HG03066 (cell line): Measurements from ENCODE around the gene C8G.
A peak's percentile ranks its signal among the peaks of the same experiment; 100 is the strongest.

Experiments used
- ATAC-seq: cut with Tn5 transposase; IDR thresholded peaks from one replicate; pipeline ENCODE4 v1.9.1; 2021; ENCODE audit warnings: low read depth; ENCODE audit not compliant: unreplicated experiment

The C8G gene

DNA sequence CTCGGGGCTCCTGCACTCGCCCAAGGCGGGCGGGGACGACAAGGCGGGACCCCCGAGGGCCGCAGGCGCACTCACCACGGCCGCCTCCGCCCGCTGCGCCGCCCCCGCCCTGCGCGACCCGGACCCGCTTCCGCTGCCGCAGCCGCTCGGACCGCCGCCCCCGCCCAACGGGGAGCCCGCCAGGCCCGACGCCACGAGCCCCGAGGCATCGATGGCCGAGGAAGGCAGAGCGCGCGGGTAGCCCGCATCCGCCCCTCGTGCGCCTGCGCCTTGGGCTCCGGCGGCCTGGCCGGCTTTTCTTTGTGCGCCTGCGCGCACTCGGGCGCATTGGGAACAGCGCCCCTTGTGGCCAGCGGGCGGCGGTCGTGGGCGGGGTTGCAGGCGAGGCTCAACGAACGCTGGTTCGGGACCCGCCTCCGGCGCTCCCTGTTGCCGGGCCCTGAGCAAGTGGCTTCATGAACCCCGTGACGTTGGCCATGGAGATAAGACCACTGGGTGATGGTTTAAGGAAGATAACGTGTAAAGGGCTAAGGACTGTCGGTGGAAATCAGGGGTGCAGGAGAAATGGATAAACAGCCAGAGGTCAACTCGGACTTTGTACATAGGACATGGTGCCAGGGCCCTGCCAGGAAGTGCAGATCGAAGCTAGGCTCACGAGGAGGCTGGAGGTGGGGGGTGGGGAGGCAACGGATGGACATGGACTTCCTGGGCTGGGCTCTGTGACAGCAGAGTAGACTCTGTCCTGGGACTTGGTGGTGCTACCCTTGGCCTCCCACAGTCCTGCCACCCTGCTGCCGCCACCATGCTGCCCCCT lies at the start of gene C8G, which contains the start of gene FBXW5:
TSS of gene C8G (plus strand) at position 725 of the 814 bp plus-strand sequence. CDS start at position 803, 78 bp downstream.
TSS of gene FBXW5 (minus strand) at position 220 of the 814 bp plus-strand sequence. CDS start 655 bp downstream, outside the sequence.
- ATAC-seq, result peak; percentile 77

DNA sequence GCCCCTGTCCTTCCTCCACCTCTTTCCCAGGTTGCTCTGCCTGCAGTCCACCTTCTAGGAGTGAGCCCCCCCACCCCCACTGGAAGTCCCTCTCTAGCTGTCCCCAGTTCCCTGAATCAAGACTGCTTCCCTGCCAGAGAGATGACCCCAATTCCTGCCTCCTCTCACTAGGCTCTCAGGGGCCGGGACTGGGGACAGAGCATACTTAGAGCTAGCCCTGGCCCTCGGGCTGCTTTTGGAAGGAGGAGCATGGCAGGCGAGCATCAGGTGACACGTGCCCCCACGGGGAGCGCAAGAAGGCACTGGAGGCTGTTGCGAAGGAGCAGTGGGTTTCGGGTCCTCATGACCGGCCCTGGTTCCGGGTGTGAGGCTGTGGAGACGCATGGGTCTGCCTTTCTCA lies 49.0 kb upstream of the C8G start:
- no peak for ATAC-seq

DNA sequence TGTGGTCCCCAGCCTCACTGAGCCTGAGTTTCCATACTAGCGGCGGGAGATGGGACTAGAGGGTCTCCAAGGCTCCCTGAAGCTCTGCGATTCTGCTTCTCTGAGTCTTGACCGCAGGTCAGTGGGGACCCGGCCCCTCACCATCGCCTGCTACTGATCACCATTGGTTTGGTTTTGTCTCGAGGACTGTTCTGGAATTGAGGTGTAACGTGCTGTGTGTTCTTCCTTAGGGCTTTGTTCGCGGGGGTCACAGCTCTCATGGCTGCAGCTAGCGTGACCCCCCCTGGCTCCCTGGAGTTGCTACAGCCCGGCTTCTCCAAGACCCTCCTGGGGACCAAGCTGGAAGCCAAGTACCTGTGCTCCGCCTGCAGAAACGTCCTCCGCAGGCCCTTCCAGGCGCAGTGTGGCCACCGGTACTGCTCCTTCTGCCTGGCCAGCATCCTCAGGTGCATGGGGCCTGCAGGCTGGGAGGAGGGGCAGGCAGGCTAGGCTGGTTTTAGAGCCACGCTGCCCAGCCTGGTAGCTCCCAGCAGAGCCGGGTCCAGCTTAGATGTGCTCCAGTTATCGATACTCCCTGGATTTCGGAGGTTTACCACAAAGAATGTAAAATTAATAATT lies 46.5 kb upstream of the C8G start:
- ATAC-seq, result no peak

DNA sequence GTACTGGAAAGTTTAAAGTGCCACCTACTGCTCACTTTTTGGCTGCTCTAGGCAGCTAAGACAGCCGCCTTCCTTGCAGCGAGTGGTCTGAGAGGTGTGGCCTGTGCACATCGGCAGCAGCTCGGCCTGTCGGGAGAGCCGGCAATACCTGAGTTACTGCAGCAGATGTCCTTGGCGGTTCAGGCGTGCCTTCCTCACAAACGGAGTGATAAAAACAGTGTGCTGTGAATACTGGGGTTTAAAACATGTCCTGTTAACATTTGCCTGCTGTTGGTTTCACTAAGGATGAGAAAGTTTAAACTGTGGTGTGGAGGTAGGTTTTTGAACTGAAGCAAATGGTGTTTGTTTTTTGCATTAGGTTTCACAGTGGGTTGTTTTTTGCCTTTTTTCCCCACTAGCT lies 45.8 kb upstream of the C8G start:
- peak; percentile 36 for ATAC-seq

DNA sequence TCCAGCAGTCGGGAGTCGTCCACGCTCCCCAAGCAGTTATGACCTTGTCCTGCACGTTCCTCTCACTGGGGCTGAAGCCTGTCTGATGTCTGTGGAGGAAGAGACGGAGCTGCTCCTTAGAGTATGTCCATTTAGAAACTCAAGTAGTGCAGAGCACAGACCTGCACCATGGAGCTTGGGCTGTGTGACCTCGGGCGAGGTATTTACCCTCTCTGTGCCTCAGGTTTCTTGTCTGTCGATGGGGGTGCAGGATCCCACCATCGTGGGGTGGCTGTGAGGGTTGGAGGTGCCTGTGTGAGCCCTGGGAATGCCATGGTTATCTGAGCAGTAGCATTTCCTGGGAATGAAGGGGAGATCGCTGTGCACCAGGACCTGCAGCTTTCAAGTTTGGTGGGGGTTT lies 44.5 kb upstream of the C8G start:
- no peak for ATAC-seq

DNA sequence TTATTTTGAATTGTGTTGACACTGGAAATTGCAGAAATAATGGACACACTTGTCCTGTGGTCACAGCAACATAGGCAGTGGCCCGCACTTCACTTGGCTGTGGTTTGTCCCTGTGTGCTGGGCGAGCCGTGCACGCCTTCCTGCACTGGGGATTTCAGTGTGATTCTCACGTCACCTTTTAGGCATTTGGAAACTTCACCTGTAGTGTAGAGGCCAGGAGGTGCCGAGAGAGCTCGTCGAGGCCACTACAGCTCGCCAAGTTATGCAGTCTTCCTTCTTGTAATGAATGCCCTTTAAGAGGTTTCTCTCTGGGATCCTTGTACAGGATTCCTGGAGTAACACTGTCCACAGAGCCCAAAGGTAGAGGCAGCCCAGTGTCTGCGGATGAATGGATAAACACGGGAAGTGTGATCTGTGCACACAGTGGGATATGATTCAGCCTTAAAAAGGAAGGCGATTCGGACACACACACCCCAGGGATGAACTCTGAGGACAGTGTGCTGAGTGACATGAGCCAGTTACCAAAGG lies 44.0 kb upstream of the C8G start:
- no peak for ATAC-seq

DNA sequence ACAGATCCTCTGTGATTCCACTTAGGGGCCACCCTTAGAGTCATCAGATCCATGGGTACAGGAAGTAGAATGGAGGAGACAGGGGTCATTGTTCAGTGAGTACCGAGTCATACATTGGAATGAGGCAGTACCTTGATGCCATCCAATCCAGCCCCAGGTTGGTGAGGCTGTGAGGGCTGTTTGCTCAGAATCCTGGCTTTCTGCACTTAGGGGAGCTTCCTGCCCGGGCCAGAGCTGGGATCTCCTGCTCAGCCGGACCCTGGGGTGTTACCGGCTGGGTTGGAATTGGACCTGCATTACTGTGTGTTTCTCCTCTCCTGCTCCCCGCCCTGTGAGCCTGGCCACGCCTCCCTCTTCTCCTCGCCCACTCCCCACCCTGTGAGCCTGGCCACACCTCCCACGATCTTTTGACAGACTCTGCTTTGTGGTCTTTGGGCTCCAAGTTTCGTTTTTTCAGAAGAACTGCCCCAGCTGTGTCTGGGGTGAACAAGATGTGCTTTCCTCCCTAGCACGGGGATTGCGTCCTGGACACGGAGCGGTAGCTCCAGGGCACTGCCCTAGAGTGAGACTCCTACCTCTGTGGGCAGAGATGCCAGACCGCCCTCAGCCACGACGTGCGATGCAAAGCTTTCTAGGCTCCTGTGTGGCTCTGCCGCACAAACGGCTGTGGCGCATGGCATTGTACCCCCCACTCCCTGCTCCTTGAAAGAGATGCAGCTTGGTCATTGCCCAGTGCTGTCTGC lies 43.4 kb upstream of the C8G start:
- peak; percentile 50 for ATAC-seq

DNA sequence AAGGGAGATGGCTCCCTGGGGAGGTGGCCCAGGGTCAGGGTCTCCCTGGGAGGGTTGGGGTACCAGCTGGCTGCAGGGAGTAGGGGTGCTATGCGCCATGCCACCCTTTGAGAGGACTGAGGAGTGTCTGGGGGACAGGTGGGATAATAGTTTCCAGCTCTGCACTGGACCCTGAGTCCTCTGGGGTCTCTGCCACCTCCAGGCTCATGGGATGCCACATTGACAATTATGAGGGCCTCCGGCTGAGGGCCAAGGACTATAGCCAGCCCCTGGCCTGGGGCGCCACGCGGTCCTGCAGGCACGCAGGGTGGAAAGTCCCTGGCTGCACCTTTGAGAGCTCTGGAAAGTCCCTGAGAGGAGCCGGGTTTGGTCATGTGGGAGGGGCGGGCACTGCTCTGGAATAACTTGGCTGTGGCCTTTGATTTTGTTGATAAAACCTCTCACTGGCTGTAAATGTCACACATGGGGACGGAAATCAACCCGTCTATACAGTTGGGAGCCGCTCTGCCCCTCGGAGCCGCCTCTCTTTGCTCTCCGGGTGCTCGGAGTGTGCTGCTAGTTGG lies 42.7 kb upstream of the C8G start:
- peak; percentile 68 for ATAC-seq

DNA sequence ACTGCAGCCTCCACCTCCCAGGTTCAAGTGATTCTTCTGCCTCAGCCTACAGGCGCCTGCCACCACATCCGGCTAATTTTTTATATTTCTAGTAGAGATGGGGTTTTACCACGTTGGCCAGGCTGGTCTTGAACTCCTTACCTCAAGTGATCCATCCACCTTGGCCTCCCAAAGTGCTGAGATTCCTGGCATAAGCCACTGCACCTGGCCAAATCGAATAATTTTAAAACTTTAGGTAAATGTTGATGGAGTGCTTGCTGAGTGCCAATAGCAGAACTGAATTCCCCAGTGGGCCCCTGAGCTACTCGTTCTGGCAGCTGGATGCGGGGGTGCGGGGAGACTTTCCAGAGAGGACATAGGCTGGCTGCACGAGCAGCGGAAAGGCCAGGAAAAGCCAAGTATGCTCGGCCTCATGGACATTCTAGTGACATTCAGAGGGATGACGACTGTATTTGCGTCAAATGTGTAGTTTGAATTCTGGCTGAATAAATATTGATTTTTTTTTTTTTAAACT lies 41.9 kb upstream of the C8G start:
- no peak for ATAC-seq

DNA sequence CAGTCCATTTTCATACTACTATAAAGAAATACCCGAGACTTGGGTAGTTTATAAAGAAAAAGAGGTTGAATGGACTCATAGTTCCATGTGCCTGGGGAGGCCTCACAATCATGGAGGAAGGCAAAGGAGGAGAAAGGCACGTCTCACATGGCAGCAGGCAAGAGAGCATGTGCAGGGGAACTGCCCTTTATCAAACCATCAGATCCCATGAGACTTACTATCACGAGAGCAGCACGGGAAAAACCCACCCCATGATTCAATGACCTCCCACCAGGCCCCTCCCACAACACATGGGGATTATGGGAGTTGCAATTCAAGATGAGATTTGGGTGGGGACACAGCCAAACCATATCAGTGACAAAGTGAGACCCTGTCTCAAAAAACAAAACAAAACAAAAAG lies 38.8 kb upstream of the C8G start:
- ATAC-seq, result no peak

DNA sequence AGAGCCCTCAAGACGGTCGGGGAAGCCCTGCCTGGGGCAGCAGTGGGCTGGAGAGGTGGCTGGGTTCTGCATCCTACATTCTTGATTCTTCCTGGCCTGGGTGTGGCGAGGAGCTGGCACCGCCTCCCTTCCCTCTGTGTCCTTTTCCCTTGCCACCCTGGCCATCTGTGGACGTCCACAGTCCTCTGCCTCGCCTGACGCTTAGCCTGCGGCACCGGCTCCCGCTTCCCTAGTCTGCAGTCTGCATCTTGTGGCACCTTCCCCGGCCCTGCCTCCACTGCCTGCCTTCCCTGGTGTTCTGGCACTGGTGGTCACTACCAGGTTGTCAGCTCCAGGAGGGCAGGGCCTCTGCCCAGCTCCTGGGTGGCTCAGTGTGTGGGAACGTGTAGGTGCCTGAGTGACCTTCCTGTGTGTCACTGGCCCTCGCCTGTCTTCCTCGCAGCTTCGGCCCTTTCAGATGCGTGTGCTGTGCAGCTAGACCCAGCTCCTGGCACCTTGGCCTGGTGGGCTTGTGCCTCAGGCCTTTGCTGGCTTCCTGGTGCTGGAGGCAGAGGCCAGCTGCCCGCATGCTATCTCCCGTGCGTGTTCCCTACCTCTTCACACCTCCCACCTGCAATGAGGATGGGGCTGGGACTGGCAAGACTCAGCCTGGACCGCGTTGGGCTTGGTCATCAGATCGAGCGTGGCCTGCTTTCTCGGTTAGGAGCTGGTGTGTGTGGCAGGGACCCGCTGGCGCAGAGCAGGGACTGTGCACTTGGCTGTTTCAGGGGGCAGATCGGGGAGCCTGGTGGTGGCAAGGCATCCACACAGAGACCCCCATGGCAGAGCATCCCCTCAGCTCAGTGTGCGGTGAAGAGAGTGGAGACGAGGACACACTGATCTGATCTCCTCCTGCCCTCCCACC lies 37.8 kb upstream of the C8G start:
- no peak for ATAC-seq

DNA sequence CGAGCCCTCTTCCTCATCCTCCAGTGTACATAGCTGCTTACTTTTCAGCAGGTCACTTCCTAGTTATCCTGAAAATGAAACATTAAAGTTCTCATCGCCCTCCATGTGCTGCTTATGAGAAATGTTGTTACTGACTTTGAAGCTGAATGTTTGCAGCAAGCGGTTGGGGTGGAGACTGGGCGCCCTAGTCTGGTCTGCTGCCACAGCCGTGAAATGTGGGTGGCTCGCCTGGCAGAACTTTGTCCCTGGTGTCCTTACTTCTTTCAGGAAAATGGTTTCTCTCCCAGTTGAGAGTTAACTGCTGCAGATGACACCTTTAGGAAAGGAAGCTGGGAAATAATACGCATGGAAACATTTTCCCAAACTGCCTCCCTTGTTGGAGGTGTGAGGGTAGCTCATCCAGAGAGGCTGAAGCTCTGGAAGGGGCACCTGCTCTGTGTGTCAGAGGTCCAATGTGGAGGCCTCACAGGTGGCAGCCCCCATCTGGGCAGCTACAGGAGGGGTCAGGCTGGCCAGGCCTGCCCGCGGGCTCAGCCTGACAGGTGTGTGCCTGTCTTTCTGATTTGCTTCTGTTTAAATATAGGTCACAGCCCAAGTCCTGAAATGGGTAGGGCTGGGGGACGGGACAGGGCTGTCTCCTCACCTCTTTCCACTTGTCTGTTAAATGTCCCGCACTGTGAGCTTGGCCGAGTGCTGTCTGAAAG lies 34.7 kb upstream of the C8G start:
- no peak for ATAC-seq

DNA sequence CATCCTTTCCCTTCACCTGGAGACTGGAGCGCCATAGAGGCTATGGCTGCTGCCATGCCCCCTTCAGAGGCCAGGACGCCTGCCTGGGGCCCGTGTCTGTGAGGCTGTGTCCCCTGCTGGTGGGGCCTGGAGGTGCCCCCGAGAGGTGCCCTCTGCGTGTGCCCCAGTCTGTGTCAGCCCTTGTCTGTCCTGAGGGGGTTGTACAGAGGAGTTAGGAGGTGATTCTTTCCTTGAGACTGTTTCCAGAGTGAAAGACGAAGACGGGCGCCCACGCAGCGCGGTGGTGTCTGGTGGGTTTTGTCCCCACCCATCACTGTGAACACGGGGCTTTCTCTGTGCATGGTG lies 34.2 kb upstream of the C8G start:
- ATAC-seq, result no peak

DNA sequence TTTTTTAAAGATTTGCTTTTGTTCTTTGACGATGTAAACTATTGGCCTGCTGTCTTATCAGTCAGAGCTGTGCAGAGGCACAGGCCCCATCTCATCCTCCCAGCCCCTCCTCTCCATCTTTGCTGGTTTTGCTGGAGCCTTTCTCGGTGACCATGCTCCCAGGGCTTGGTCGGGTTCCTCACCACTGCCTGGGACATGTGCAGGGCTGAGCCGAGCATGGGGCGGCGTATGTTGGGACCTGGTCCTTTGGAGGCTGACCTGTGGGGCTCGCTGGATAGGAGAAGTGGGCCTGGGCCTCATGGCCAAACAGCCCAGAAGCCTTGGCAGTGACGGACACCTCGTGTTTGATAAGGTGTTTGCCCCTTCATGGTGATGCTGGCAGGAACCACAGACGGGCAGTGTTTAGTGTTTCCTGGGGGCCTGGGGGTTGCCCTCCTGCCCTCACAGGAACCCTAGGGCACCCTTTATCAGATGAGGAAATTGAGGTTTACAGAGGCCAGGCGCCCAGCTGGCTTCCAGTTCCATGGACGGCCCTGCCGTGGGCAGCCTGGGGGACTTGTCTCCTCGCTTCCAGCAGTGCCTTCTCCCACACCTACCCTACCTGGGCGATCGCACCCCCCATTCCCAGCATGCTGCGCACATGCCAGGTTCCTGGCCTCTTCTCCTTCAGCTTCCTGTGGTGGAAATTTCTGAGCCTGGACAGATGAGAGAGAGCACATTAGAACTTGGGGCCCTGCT lies 31.2 kb upstream of the C8G start:
- ATAC-seq, result no peak

DNA sequence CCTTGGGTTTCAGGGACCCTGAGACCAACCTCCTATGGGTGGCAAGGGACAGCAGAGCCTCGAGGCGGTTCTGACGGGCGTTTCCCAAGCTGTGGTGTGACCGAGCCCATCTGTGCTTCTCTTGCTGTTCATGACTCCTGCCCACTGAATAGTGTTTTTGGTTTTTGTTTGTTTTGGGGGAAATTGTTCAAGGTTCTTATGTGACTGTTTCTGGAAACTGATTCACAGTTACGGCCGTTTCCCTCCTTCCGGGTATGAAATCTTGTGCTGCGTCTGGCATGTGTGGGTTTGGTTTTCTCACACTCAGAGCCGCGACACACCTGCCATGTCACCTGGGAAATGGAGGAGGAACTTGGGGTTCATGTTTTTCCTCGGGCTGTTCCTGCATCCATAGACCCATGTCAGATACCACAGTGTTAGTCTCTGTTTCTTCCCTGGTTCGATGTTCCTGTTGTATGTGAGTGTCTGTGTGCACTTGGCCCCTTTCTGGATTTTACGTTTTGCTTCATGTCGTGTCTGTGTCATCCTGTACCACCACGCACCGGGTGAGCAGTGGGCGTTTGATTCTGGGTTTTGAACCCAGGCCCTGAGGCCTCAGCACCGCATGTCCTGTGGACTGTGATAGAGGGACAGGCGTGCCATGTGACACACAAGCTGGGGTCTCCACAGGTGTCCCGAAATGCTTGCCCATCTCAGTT lies 29.3 kb upstream of the C8G start:
- no peak for ATAC-seq

DNA sequence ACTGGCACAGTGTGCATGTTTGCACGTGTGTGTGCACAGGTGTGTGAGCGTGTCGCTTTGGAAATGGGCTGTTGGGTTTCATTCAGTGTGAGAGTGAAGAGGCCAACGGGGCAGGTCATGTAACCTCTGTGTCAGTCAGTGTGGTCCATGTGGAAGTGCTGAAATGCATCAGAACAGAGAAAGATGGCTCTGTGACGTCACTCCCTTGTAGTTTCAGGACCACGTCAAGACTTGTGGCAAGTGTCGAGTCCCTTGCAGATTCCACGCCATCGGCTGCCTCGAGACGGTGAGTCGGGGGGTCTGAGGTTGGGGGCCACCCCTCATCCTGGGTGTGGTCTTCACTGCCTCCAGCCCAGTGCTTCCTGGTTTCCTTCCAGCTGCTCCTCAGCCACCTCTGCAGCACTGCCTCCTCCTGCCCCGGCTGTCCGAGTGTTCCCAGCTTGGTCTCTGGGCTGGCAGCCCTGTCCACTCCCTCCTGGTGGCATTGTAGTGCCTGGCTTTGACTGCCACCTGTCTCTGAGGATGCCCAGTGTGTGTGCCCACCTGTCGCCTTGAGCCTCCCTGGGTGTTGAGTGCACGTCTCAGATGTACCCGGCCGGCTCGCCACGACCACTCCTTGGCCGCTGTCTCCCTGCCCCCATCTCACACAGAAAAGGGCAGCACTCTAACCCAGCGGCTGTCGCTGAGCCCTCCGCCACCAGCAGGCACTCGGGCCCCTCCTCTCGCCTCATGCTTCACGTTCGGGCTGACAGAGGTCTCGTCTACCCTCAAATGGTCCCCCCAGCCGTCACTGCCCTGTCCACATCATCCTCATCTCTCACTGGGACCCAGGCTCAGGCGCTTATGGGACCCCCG lies 28.5 kb upstream of the C8G start:
- ATAC-seq, result no peak

DNA sequence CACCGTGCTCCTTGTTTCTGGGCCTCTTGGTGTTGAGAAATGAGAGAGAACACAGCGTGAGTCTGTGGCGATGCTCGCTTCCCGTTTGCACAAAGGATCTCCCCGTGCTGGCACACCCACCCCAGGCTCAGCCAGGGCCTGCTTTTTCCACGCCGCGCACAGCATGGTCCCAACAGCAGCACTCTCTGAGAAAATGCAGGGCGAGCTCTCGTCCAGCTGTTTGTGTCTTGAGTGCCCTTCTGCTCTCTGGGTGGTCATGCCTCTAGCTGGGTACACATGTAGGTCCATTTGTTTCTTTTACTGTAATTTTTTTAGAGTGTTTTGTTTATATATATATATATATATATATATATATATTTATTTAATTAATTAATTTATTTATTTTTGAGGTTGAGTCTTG lies 27.1 kb upstream of the C8G start:
- no peak for ATAC-seq
